GM06990 (cell line): ENCODE measurements around the gene SP3.

Experiments used
- DNase-seq: peaks from one replicate; pipeline ENCODE4 v3.0.0-alpha.2; 2011; ENCODE audit not compliant: insufficient read length; ENCODE audit errors: extremely low read depth
- H3K27me3 ChIP-seq: replicated peaks from 2 replicates; pipeline ENCODE4 v1.6.0; 2011; ENCODE audit warnings: low read length; ENCODE audit not compliant: control insufficient read depth, insufficient read depth
- H3K36me3 ChIP-seq: 2 replicates; pipeline ENCODE4 v1.5.1; 2011; ENCODE audit warnings: low read length; ENCODE audit not compliant: control insufficient read depth, insufficient read depth
- H3K4me3 ChIP-seq: replicated peaks from 2 replicates; pipeline ENCODE4 v1.5.1; 2011; ENCODE audit warnings: low read depth, mild to moderate bottlenecking, control low read depth, low read length
- TF ChIP-seq, protein P1 (sequence below): IDR thresholded peaks from 2 replicates; pipeline ENCODE4 v1.5.1; 2011; ENCODE audit warnings: low read length, control low read depth, mild to moderate bottlenecking, inconsistent platforms; ENCODE audit not compliant: insufficient read depth, poor library complexity, severe bottlenecking

Gene SP3

DNA sequence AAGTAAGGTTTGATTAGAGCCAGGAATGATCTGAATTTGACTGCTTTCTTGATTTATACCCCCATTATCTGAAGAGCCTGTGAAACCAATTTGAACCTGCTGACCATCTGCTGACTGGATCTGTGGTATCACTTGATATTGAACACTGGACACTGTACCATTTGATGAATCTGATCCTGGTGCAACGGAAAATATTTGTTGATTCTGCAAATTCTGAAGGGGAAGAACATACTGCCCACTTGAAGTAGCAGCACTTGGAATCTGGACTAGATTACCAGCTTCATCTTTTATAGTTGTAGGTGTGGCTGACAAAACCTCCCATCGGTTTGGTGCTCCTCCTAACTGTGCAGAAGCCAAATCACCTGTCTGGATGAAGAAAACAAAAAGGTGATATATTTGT lies 9.3 kb downstream of the SP3 start:
- TF ChIP-seq, protein P1, sequence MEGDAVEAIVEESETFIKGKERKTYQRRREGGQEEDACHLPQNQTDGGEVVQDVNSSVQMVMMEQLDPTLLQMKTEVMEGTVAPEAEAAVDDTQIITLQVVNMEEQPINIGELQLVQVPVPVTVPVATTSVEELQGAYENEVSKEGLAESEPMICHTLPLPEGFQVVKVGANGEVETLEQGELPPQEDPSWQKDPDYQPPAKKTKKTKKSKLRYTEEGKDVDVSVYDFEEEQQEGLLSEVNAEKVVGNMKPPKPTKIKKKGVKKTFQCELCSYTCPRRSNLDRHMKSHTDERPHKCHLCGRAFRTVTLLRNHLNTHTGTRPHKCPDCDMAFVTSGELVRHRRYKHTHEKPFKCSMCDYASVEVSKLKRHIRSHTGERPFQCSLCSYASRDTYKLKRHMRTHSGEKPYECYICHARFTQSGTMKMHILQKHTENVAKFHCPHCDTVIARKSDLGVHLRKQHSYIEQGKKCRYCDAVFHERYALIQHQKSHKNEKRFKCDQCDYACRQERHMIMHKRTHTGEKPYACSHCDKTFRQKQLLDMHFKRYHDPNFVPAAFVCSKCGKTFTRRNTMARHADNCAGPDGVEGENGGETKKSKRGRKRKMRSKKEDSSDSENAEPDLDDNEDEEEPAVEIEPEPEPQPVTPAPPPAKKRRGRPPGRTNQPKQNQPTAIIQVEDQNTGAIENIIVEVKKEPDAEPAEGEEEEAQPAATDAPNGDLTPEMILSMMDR, result no peak
- peaks cover 12% of the 10 kb centered on the region for H3K36me3 ChIP-seq
- no peak for DNase-seq

DNA sequence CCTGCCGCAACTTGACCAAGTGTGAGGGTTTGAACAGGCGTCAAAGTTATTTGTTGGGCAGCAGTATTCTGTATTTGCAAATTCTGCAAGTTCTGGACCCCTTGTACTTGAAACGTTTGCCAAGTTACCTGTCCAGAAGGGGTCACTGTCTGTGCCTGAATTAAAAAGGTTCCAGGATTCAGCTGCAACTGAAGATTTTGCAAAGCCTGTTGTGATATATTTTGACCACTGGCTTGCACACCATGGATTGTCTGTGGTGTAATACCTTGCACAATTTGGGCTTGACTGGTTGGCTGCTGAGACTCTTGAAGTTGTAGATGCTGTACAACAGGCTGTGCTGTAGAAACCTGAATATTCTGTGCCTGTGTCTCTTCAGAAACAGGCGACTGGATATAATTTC lies 10.2 kb downstream of the SP3 start:
- TF ChIP-seq, protein P1, result peak; percentile 14
- Histone ChIP-seq H3K27me3 (no peaks in the 10 kb centered on the region), H3K36me3 (peaks cover 12% of the 10 kb centered on the region), H3K4me3 (no peak overlapping the region)
- DNase-seq, result no peak

More for the DNA sequence above, 9.3 kb downstream of the SP3 start:
- no peak overlapping the region for H3K4me3 ChIP-seq
- H3K27me3 ChIP-seq, result no peaks in the 10 kb centered on the region

DNA sequence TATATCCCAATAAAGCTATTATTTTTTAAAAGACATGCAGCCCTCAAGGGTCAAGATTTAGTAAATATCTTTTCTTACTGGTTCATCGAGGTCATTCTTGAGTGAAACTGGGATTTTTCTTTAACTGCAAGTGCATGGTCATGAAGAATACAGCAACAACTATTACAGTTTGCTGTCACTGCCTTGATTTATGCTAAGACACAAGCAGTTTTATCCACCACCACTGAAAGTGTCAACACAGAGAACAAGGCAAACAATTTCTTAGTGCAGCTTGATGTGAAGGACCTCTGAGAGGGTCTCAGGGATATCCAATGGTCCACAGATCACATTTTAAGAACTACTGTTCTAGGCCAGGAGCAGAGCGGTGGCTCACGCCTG lies 12.1 kb downstream of the SP3 start:
- TF ChIP-seq, protein P1, result no peak
- Histone ChIP-seq H3K4me3 (no peak overlapping the region), H3K36me3 (peaks cover 12% of the 10 kb centered on the region), H3K27me3 (no peaks in the 10 kb centered on the region)
- no peak for DNase-seq

DNA sequence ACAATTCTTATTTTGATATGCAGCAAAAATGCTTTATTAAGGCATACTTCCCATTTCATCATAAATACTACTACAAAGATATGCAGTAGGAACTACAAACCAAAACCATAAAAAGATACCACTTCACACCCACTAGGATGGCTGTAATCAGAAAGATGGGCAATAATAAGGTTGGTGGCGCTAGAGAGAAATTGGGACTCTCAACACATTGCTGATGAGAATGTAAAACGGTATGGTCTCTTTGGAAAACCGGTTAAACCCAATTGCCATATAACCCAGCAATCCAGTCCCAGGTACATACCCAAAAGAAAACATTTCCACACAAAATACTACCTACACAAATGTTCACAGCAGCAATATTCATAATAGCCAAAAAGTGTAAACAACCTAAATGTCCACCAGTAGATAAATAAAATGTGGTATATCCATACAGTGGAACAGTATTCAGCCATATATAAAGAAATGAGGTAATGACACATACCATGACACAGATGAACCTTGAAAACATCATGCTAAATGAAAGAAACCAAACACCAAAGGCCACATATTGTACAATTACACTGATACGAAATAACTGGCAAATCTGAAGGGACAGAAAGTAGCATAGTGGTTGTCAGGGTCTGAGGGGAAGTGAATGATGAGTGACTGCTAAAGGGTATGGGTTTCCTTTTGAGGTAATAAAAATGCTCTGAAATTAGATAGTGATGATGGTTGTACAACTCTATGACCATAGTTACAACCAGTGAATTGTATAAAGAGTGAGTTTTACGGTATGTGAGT lies 12.7 kb downstream of the SP3 start:
- TF ChIP-seq, protein P1, result no peak
- H3K4me3 ChIP-seq, result no peak overlapping the region
- H3K27me3 ChIP-seq, result no peaks in the 10 kb centered on the region
- no peak for DNase-seq
- H3K36me3 ChIP-seq, result peaks cover 12% of the 10 kb centered on the region

DNA sequence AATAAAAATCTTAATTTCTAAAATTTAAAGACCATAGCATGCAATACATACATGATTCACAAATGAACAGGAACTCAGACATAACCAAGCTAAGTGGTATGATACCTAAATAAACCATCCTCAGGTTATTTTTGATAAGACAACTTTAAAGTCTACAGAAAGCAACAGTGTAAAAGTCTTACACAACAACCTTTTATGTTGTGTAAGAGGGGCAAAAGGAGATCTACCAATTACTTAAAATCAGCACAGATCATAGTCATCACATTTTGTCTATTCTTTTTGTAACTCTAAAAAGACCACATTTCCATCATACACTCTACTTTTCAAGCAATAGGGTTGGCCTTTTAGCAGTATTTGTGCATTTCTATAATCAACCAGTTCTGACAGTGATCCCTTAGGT lies 16.3 kb downstream of the SP3 start:
- TF ChIP-seq, protein P1, result no peak
- no peaks in the 10 kb centered on the region for H3K27me3 ChIP-seq
- H3K36me3 ChIP-seq, result peaks cover 3% of the 10 kb centered on the region
- DNase-seq, result no peak
- no peak overlapping the region for H3K4me3 ChIP-seq
